RWPE1 (cell line): ENCODE measurements around the gene KIZ.

Experiments
- CTCF ChIA-PET: fragments of 350-600 bp; sonication (Branson Sonifier 250); formaldehyde crosslinking; extraction: SDS; loops from one replicate; lab custom pipeline; 2021; lab: Yijun Ruan, JAX
- POLR2A ChIA-PET: fragments of 400-600 bp; formaldehyde crosslinking; extraction: SDS; loops from one replicate; lab custom pipeline; 2020; ENCODE audit warnings: antibody characterized with exemption; ENCODE audit not compliant: low non-redundant PET; lab: Yijun Ruan, JAX
- DNase-seq: peaks from one replicate; pipeline ENCODE4 v3.0.0; 2012; ENCODE audit warnings: low spot score
- H3K27ac ChIP-seq: fragments of 450-650 bp; 2 replicates; pipeline ENCODE4 v1.5.1; 2017
- CTCF ChIP-seq: fragments of 450-650 bp; conservative IDR thresholded peaks from 2 replicates; pipeline ENCODE4 v1.5.1; 2017; ENCODE audit warnings: low read depth, mild to moderate bottlenecking

Gene KIZ

DNA sequence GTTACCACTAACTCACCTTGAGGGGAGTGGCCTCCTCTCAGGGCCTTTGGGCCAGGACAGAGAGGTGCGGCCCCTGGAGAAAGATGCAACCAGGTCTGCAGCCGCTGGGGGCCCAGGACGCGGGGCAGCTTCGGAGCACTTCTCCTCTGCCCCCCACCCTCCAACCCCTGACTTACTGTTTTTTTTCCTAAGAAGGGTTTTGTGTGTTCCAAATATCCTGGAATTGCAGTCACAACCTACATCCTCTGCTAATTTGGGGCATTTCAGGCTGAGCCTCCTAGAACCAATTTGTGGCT is 21.5 kb upstream of the KIZ start:
- DNase-seq: no peak
- ChIA-PET CTCF (no interaction called here), POLR2A (no interaction called here)
- TF ChIP-seq CTCF: no peak
- H3K27ac ChIP-seq: no peak overlapping the region

- ChIA-PET CTCF (no interaction called here), POLR2A (no interaction called here)
- DNase-seq: no peak
- no peak for TF ChIP-seq CTCF
- H3K27ac ChIP-seq: no peak overlapping the region
Measured at GRCh38 chr20:21104921-21105320, 21.0 kb upstream of the KIZ start.

GRCh38 chr20:21105429-21106170 is 20.3 kb upstream of the KIZ start:
- no peak overlapping the region for H3K27ac ChIP-seq
- TF ChIP-seq CTCF: no peak
- no peak for DNase-seq
- ChIA-PET POLR2A (no interaction called here), CTCF (no interaction called here)

DNA sequence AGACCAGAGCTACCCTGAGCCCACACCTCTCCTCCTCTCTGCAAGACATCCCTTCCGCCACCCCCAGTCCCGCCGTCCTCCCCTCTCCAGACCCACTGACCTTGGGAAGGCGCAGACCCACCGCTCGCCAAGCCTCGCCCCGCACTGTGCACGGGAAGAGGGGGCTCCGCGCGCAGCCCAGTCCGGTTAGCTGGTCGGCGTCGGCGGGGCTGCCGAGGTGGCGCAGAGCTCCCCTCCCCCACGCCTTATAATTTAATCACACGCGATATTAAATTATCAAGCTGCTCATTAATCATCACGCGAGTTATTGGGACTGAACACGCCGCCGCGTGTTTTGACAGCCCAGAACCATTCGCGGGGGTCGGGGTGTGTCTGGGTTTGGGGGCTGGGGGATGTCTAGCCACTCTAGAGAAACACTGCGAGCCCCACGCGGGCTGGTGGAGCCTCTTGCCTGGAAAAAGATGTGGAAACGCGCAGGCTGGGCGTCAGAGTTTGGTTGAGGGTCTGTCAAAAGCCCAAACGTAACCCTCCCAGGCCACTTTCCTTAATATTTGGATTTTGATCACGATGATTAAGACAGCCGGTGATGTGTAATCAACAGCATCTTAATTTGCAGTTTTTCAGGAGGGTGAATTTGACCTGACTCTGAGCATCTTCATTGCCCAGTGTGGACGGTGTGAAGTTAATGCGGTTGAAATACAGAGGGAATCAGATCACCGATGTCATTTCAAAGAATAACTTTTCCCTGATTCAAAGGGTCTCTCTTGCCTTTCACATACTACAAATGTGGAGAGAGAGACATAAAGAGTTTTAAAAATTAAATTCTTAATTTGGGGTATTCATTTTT is 19.5 kb upstream of the KIZ start, which contains the start of gene LINC00237:
TSS of gene LINC00237 (minus strand) at position 188 of the 847 bp plus-strand sequence.
- DNase-seq: no peak
- TF ChIP-seq CTCF: no peak
- no peak within 1 kb of the TSS for H3K27ac ChIP-seq
- ChIA-PET POLR2A (no interaction called here), CTCF (no interaction called here)

DNA sequence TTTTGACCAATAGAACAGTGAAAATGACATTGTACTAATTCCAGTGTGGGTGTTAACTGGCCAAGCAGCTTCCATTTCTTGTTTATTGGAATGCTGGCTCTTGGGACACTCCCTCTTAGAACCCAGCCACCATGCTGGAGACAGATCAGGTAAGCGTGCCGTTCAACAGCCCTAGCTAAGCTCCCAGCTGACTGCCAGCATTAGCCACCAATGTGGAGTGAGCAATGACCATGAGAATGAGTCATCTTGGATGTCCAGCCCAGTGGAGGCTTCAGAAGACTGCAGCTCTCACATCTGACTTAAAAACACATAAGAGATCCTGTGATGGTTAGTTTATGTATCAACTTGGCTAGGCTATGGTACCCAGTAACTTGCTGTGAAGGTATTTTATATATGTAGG is 16.7 kb upstream of the KIZ start:
- POLR2A ChIA-PET: no interaction called here
- TF ChIP-seq CTCF: no peak
- DNase-seq: no peak
- H3K27ac ChIP-seq: no peak overlapping the region
- CTCF ChIA-PET: no interaction called here

DNA sequence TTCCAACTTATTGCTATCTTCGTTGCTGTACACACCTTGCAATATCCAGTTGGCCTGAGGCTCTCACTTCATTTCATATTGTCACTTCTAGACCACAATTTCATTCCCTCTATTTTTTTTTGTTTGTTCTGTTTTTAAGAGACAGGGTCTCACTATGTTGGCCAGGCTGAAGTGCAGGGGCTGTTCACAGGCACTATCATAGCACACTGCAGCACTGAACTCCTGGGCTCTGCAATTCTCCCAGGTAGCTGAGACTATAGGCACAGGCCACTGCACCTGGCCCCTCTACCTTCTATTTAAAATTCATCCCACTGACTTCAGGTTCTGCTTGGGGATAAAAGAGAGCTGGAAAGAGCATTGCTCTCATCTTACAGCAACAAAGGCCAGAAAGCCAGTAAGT is 15.1 kb upstream of the KIZ start:
- POLR2A ChIA-PET: no interaction called here
- CTCF ChIA-PET: interaction anchor here (0.6 to 0.7 kb wide), 3 partner anchors 73 to 285 kb away, joined by 3 to 5 read pairs (median 3); no protein-coding TSS in a partner anchor
- DNase-seq: no peak
- H3K27ac ChIP-seq: no peak overlapping the region
- TF ChIP-seq CTCF: no peak
